HCEC 1CT (cell line): ENCODE data around the gene HMX2.
"Not testable (repeated sequence)": the region's sequence is repeated elsewhere in the genome, so short reads cannot be mapped to it uniquely, and the experiment has no call there.

ENCODE experiments used
- DNase-seq: peaks from one replicate; pipeline ENCODE4 v3.0.0-alpha.2; 2017

HMX2 gene

GRCh38 chr10:123153486-123154091, 5.7 kb downstream of the HMX2 start:
- DNase-seq: no peak

GRCh38 chr10:123154092-123154710, 6.3 kb downstream of the HMX2 start, which contains the start of gene BUB3:
BUB3 (plus strand) TSS chr10:123154402; CDS start chr10:123154918, 516 bp downstream.
- DNase-seq: peak; percentile 100

- peak; percentile 52 for DNase-seq
Observed at GRCh38 chr10:123154711-123155505, 7.0 kb downstream of the HMX2 start.

GRCh38 chr10:123156078-123156477, 8.1 kb downstream of the HMX2 start:
- peak; percentile 67 for DNase-seq

- peak; percentile 73 for DNase-seq
Observed at GRCh38 chr10:123157210-123157609, 9.3 kb downstream of the HMX2 start.

- no peak for DNase-seq
Observed at GRCh38 chr10:123158682-123159081, 10.7 kb downstream of the HMX2 start.

- no peak for DNase-seq
Observed at GRCh38 chr10:123160311-123160980, 12.5 kb downstream of the HMX2 start.

- DNase-seq: no peak
Observed at GRCh38 chr10:123164319-123164718, 16.4 kb downstream of the HMX2 start.

GRCh38 chr10:123165445-123166072, 17.6 kb downstream of the HMX2 start:
- no peak for DNase-seq

GRCh38 chr10:123166618-123167017, 18.7 kb downstream of the HMX2 start:
- DNase-seq: no peak

GRCh38 chr10:123170961-123171360, 23.0 kb downstream of the HMX2 start:
- no peak for DNase-seq

- DNase-seq: not testable (repeated sequence)
Observed at GRCh38 chr10:123171616-123172015, 23.7 kb downstream of the HMX2 start.

GRCh38 chr10:123175389-123176387, 27.8 kb downstream of the HMX2 start:
- no peak for DNase-seq

GRCh38 chr10:123178390-123178789, 30.5 kb downstream of the HMX2 start:
- not testable (repeated sequence) for DNase-seq

- no peak for DNase-seq
Observed at GRCh38 chr10:123180101-123181090, 32.5 kb downstream of the HMX2 start.

- no peak for DNase-seq
Observed at GRCh38 chr10:123183724-123184123, 35.8 kb downstream of the HMX2 start.

GRCh38 chr10:123187781-123188180, 39.8 kb downstream of the HMX2 start:
- DNase-seq: no peak

GRCh38 chr10:123191886-123192285, 44.0 kb downstream of the HMX2 start:
- DNase-seq: no peak

- no peak for DNase-seq
Observed at GRCh38 chr10:123194056-123194455, 46.1 kb downstream of the HMX2 start.
